Activated CD4-positive, alpha-beta T cell treated with anti-CD3 and anti-CD28 coated beads for 48 hours (primary cell): ENCODE results near the gene TMEM54.

Source experiments
- DNase-seq: peaks from one replicate; pipeline ENCODE4 v3.0.0-alpha.2; 2020

TMEM54 gene

GRCh38 chr1:32859915-32860314 lies 41.3 kb downstream of the TMEM54 start:
- DNase-seq, result no peak

- DNase-seq, result no peak
Observed at GRCh38 chr1:32858791-32859190, 42.4 kb downstream of the TMEM54 start.

GRCh38 chr1:32858136-32858535 lies 43.1 kb downstream of the TMEM54 start:
- DNase-seq, result no peak

GRCh38 chr1:32855861-32856617 lies 45.1 kb downstream of the TMEM54 start:
- DNase-seq, result no peak

- DNase-seq, result no peak
Observed at GRCh38 chr1:32848354-32849063, 52.7 kb downstream of the TMEM54 start.
